Liver (tissue), 9 donors: Measurements from ENCODE around the gene S100A1. TPM values are rescaled to one million over a fixed set of nuclear protein-coding genes. Genes with fewer than 3 reads are reported as not detected.

Experiments
- DNase-seq: peaks from one replicate; pipeline ENCODE4 v3.0.0-alpha.2; 2017; ENCODE audit warnings: low spot score
- H3K27ac ChIP-seq, 2 donors: one replicate each; pipeline ENCODE4 v1.7.0; 2013; ENCODE audit warnings: inconsistent platforms in 2 of 2, low read length in 2 of 2, control low read depth in 1 of 2, low read depth in 1 of 2, mild to moderate bottlenecking in 1 of 2
- H3K27me3 ChIP-seq, 4 donors: one replicate each; pipeline versions ENCODE4 v1.6.1 to v1.7.0; 2013; ENCODE audit warnings: low read length in 3 of 4, inconsistent platforms in 1 of 4, mild to moderate bottlenecking in 1 of 4, moderate library complexity in 1 of 4; ENCODE audit not compliant: control insufficient read depth in 4 of 4, insufficient read depth in 4 of 4
- H3K36me3 ChIP-seq, 4 donors: one replicate each; pipeline versions ENCODE4 v1.6.1 to v1.7.0; 2013; ENCODE audit warnings: low read length in 3 of 4, mild to moderate bottlenecking in 3 of 4, low read depth in 1 of 4, moderate library complexity in 1 of 4; ENCODE audit not compliant: control insufficient read depth in 4 of 4, insufficient read depth in 3 of 4
- H3K4me1 ChIP-seq, 4 donors: one replicate each; pipeline versions ENCODE4 v1.6.1 to v1.7.0; 2013; ENCODE audit warnings: low read length in 3 of 4, mild to moderate bottlenecking in 3 of 4, moderate library complexity in 1 of 4; ENCODE audit not compliant: control insufficient read depth in 4 of 4, insufficient read depth in 4 of 4
- H3K4me3 ChIP-seq, 3 donors: one replicate each; pipeline versions ENCODE4 v1.6.1 to v1.7.0; 2013; ENCODE audit warnings: low read length in 3 of 3, control low read depth in 1 of 3, low read depth in 1 of 3, mild to moderate bottlenecking in 1 of 3
- H3K9ac ChIP-seq, 2 donors: one replicate each; pipeline ENCODE4 v1.7.0; 2013; ENCODE audit warnings: low read length in 2 of 2, mild to moderate bottlenecking in 2 of 2, moderate library complexity in 2 of 2, control low read depth in 1 of 2, low read depth in 1 of 2
- H3K9me3 ChIP-seq, 4 donors: one replicate each; pipeline versions ENCODE4 v1.6.1 to v1.7.0; 2013; ENCODE audit warnings: low read length in 3 of 4; ENCODE audit not compliant: control insufficient read depth in 4 of 4
- ATF3 ChIP-seq: IDR thresholded peaks from 2 replicates; pipeline ENCODE4 v1.6.1; 2016; ENCODE audit warnings: antibody characterized with exemption
- CTCF ChIP-seq: fragments of 150-350 bp; IDR thresholded peaks from 2 replicates; pipeline ENCODE4 v1.5.1; 2017; ENCODE audit warnings: improper control_type of control experiment, low read depth, low read length; ENCODE audit not compliant: missing input control
- EGR1 ChIP-seq, 2 donors: IDR thresholded peaks; 2 replicates each; pipeline ENCODE4 v1.6.1; 2016 to 2018; ENCODE audit warnings: antibody characterized with exemption in 2 of 2, low read depth in 2 of 2
- FOXA1 ChIP-seq: IDR thresholded peaks from 2 replicates; pipeline ENCODE4 v1.6.1; 2016; ENCODE audit warnings: antibody characterized with exemption
- FOXA2 ChIP-seq: IDR thresholded peaks from 2 replicates; pipeline ENCODE4 v1.6.1; 2016; ENCODE audit warnings: antibody characterized with exemption
- GABPA ChIP-seq, 2 donors: IDR thresholded peaks in 1 of 2; conservative IDR thresholded peaks in 1 of 2; 2 replicates each; pipeline ENCODE4 v1.6.1; 2016; ENCODE audit warnings: antibody characterized with exemption in 2 of 2, mild to moderate bottlenecking in 1 of 2, moderate library complexity in 1 of 2
- HNF4A ChIP-seq, 2 donors: conservative IDR thresholded peaks; 2 replicates each; pipeline ENCODE4 v1.6.1; 2016; ENCODE audit warnings: antibody characterized with exemption in 2 of 2, mild to moderate bottlenecking in 2 of 2
- HNF4G ChIP-seq: IDR thresholded peaks from 2 replicates; pipeline ENCODE4 v1.6.1; 2016; ENCODE audit warnings: antibody characterized with exemption
- JUND ChIP-seq, 2 donors: IDR thresholded peaks; 2 replicates each; pipeline ENCODE4 v1.6.1; 2016; ENCODE audit warnings: antibody characterized with exemption in 2 of 2
- MAX ChIP-seq: IDR thresholded peaks from 2 replicates; pipeline ENCODE4 v1.6.1; 2016; ENCODE audit warnings: antibody characterized with exemption
- NR2F2 ChIP-seq: IDR thresholded peaks from 2 replicates; pipeline ENCODE4 v1.6.1; 2016; ENCODE audit warnings: antibody characterized with exemption
- RAD21 ChIP-seq, 2 donors: IDR thresholded peaks; 2 replicates each; pipeline ENCODE4 v1.6.1; 2016; ENCODE audit warnings: antibody characterized with exemption in 2 of 2, mild to moderate bottlenecking in 2 of 2
- REST ChIP-seq: IDR thresholded peaks from 2 replicates; pipeline ENCODE4 v1.6.1; 2016; ENCODE audit warnings: antibody characterized with exemption, mild to moderate bottlenecking
- RXRA ChIP-seq, 2 donors: IDR thresholded peaks; 2 replicates each; pipeline ENCODE4 v1.6.1; 2017 to 2018; ENCODE audit warnings: antibody characterized with exemption in 2 of 2, mild to moderate bottlenecking in 1 of 2
- SP1 ChIP-seq: IDR thresholded peaks from 2 replicates; pipeline ENCODE4 v1.6.1; 2018; ENCODE audit warnings: antibody characterized with exemption, mild to moderate bottlenecking
- TAF1 ChIP-seq: conservative IDR thresholded peaks from 2 replicates; pipeline ENCODE4 v1.6.1; 2016; ENCODE audit warnings: antibody characterized with exemption, mild to moderate bottlenecking
- YY1 ChIP-seq: IDR thresholded peaks from 2 replicates; pipeline ENCODE4 v1.6.1; 2016; ENCODE audit warnings: antibody characterized with exemption, mild to moderate bottlenecking
- ZBTB33 ChIP-seq: IDR thresholded peaks from 2 replicates; pipeline ENCODE4 v1.6.1; 2016; ENCODE audit warnings: antibody characterized with exemption
- WGBS: extraction: QIAGEN DNeasy Blood & Tissue Kit; methylation state at CpG from one replicate; pipeline ENCODE4 v1.1.7; 2013; 5-methylcytosine and 5-hydroxymethylcytosine counted together
- polyA plus RNA-seq, 2 donors: library from polyadenylated mRNA; stranded (reverse) in 1 of 2; unstranded in 1 of 2; fragments of 200-250 nt in 1 of 2; fragments of >200 nt in 1 of 2; fragmentation: Nextera tagmentation in 1 of 2; extraction: Ambion mirVana in 1 of 2; gene quantifications; one replicate each; pipeline versions ENCODE4 v1.2.1 to v1.2.3, GENCODE V29; 2013 to 2015
- total RNA-seq, 2 donors: library from RNA; depleted of rRNA; stranded (reverse); fragments of >200 nt; gene quantifications; one replicate each; pipeline ENCODE4 v1.2.3, GENCODE V29; 2014
- donor health status: healthy.
- donor health status: healthy.
- donor health status: healthy.
- donor health status: healthy.
- donor health status: healthy.

S100A1 gene
- total and polyA plus RNA-seq, 4 donors = 0.21 to 0.33 (median 0.29) TPM

GRCh38 chr1:153585006-153585405 lies 43.2 kb upstream of the S100A1 start (continued):
- TF ChIP-seq CTCF (no peak), JUND (IDR thresholded peaks at IDR 0.05) (no peak), RAD21 (IDR thresholded peaks at IDR 0.05) (no peak), YY1 (no peak), MAX (no peak), FOXA1 (no peak)

- no peak for TF ChIP-seq SP1
- TF ChIP-seq HNF4A (conservative IDR thresholded peaks at IDR 0.05) = no peak
- TF ChIP-seq CTCF = no peak
- TF ChIP-seq HNF4G = no peak
- TF ChIP-seq MAX = no peak
- TF ChIP-seq ZBTB33 = no peak
- no peak for TF ChIP-seq ATF3
- no peak for TF ChIP-seq YY1
- TF ChIP-seq FOXA1 = no peak
- no peak for TF ChIP-seq FOXA2
- no peak for TF ChIP-seq NR2F2
- no peak for TF ChIP-seq JUND (IDR thresholded peaks at IDR 0.05)
- no peak for TF ChIP-seq RXRA (IDR thresholded peaks at IDR 0.05)
- no peak for TF ChIP-seq RAD21 (IDR thresholded peaks at IDR 0.05)
- TF ChIP-seq REST = no peak
- no peak for TF ChIP-seq EGR1 (IDR thresholded peaks at IDR 0.05; ENCODE audit: low read depth in 2 of 2)
- no peak for TF ChIP-seq TAF1
- TF ChIP-seq GABPA (IDR thresholded peaks at IDR 0.05 in 1 of 2, conservative IDR thresholded peaks at IDR 0.05 in 1 of 2) = no peak
- Histone ChIP-seq H3K4me1 (no peaks in the 10 kb centered on the region), H3K36me3 (no peaks in the 10 kb centered on the region), H3K9ac (no peak overlapping the region), H3K4me3 (no peak overlapping the region), H3K27ac (no peak overlapping the region), H3K9me3 (no peaks in the 10 kb centered on the region), H3K27me3 (no peaks in the 10 kb centered on the region)
- WGBS = 76% methylated on average over 1 of the region's 1 CpG
- no peak for DNase-seq
Measured at GRCh38 chr1:153586347-153586746, 41.9 kb upstream of the S100A1 start.
